ENCODE measurements around the gene SEMA3F. TPM values are rescaled to one million over a fixed set of nuclear protein-coding genes. Genes with fewer than 3 reads are reported as not detected.

Gene SEMA3F
- total and polyA plus RNA-seq, 2 donors (not counting 3 experiments of a cell fraction or from before 2014, with no cell fraction given), result 65.8 to 99.1 TPM

GRCh38 chr3:50121072-50122032, 33.8 kb upstream of the SEMA3F start:
- BruUV-seq (replicated peaks), result TSS peak; percentile 3
- peak; percentile 92 for FAIRE-seq
- POLR2A ChIA-PET, result no interaction called here

More at GRCh38 chr3:50121072-50122032, 33.8 kb upstream of the SEMA3F start:
- H4K20me1 ChIP-seq (replicated peaks; ENCODE audit: control insufficient read depth, extremely low read depth, insufficient read depth, low read length), result no peaks in the 10 kb centered on the region
- no peaks in the 10 kb centered on the region for H3K27me3 ChIP-seq (ENCODE audit: control insufficient read depth in 2 of 2, insufficient read depth in 2 of 2, low read length in 2 of 2)
- no peaks in the 10 kb centered on the region for H3K79me2 ChIP-seq (ENCODE audit: control insufficient read depth, insufficient read depth, low read length)
- intact Hi-C loops (cut with micrococcal nuclease) (loop anchor here (1.0 to 10.0 kb wide), 5 partner anchors 17 to 143 kb away; partner anchors contain the start of gene SEMA3B), dilution Hi-C loops (cut with MboI; ENCODE audit: extremely low pct_ligation_motif_present, low sequenced_read_pairs) (no loop called here)
- H3K9ac ChIP-seq (replicated peaks; ENCODE audit: extremely low read depth, insufficient read depth, low read length), result no peak overlapping the region
- peaks cover 7% of the 10 kb centered on the region for H3K4me1 ChIP-seq (ENCODE audit: control insufficient read depth, extremely low read depth, insufficient read depth, low read length)
- no peaks in the 10 kb centered on the region for H3K9me3 ChIP-seq (replicated peaks; ENCODE audit: control insufficient read depth, insufficient read depth, low read length)
- peak; percentile 75 to 79 for TF ChIP-seq CTCF (IDR thresholded peaks at IDR 0.05; ENCODE audit: extremely low read depth in 1 of 2, insufficient read depth in 1 of 2, low read depth in 1 of 2, low read length in 2 of 2)
- peak; percentile 77 for TF ChIP-seq POLR2A (IDR thresholded peaks at IDR 0.05; ENCODE audit: low read depth, low read length)
- no peak for TF ChIP-seq EZH2 (IDR thresholded peaks at IDR 0.05; ENCODE audit: borderline replicate concordance, low read depth, low read length, severe bottlenecking)
- TF ChIP-seq POLR2AphosphoS5 (IDR thresholded peaks at IDR 0.05; ENCODE audit: insufficient read depth, low read depth, low read length), result peak; percentile 78
- no peak overlapping the region for H3K27ac ChIP-seq (ENCODE audit: insufficient read depth, low read depth, low read length)
- CTCF ChIA-PET, result interaction anchor here (0.6 to 6.3 kb wide), 23 partner anchors 10 to 1241 kb away, joined by 3 to 177 read pairs (median 5); partner anchors contain the start of gene GNAT1
- peaks cover 11 to 29% of the 10 kb centered on the region in 2 experiments for H3K36me3 ChIP-seq (ENCODE audit: control insufficient read depth in 2 of 2, extremely low read depth in 1 of 2, insufficient read depth in 2 of 2, low read length in 2 of 2)
- DNase-seq (ENCODE audit: low read depth, low spot score), result peak; percentile 80
- no peak overlapping the region for H3K4me3 ChIP-seq (replicated peaks in 1 of 3; ENCODE audit: insufficient read depth in 1 of 3, low read depth in 1 of 3, low read length in 3 of 3)
- H3K4me2 ChIP-seq (ENCODE audit: insufficient read depth, low read length), result no peak overlapping the region
- H2AFZ ChIP-seq (ENCODE audit: low read depth, low read length), result no peak overlapping the region
- no peaks in the 10 kb centered on the region for H3K9me1 ChIP-seq (replicated peaks; ENCODE audit: control insufficient read depth, extremely low read depth, insufficient read depth, low read length)

Data from endothelial cell of umbilical vein (primary cell).